GM13976 (cell line): ENCODE results near the gene IFT57.

ENCODE experiments used
- DNase-seq: peaks from one replicate; pipeline ENCODE4 v3.0.0; 2012; ENCODE audit warnings: low spot score
- CTCF ChIP-seq: IDR thresholded peaks from 2 replicates; pipeline ENCODE4 v1.5.1; 2012; ENCODE audit warnings: borderline replicate concordance, mild to moderate bottlenecking; ENCODE audit not compliant: insufficient read depth; ENCODE audit errors: extremely low read depth, missing control alignments, control extremely low read depth
- in situ Hi-C: fragments of 300-500 bp; cut with MboI; formaldehyde crosslinking; loops from one replicate; pipeline ENCODE4 v1.12.0; 2022; ENCODE audit warnings: low sequenced_read_pairs, mixed read lengths, inconsistent platforms; ENCODE audit not compliant: unreplicated experiment

IFT57 gene

GRCh38 chr3:108178676-108179075 is 43.5 kb downstream of the IFT57 start:
- in situ Hi-C loops = no loop called here
- no peak for TF ChIP-seq CTCF
- DNase-seq = no peak

GRCh38 chr3:108177536-108177935 is 44.7 kb downstream of the IFT57 start:
- in situ Hi-C loops = no loop called here
- TF ChIP-seq CTCF = no peak
- no peak for DNase-seq

- in situ Hi-C loops = no loop called here
- no peak for TF ChIP-seq CTCF
- DNase-seq = no peak
These were observed 46.9 kb downstream of the IFT57 start for GRCh38 chr3:108175352-108175751.

GRCh38 chr3:108171106-108171505 is 51.1 kb downstream of the IFT57 start:
- in situ Hi-C loops = no loop called here
- no peak for DNase-seq
- no peak for TF ChIP-seq CTCF

- in situ Hi-C loops = no loop called here
- no peak for DNase-seq
- no peak for TF ChIP-seq CTCF
These were observed 57.8 kb downstream of the IFT57 start for GRCh38 chr3:108164391-108164790.

- DNase-seq = no peak
- TF ChIP-seq CTCF = no peak
- in situ Hi-C loops = no loop called here
These were observed 62.4 kb downstream of the IFT57 start for GRCh38 chr3:108159865-108160264.

GRCh38 chr3:108159105-108159504 is 63.1 kb downstream of the IFT57 start:
- in situ Hi-C loops = no loop called here
- no peak for DNase-seq
- TF ChIP-seq CTCF = no peak
